AG10803 (cell line): ENCODE data around the gene TTC21A.

Experiments used
- DNase-seq: peaks from one replicate; pipeline ENCODE4 v3.0.0; 2010; ENCODE audit warnings: low read depth
- H3K4me3 ChIP-seq: 2 replicates; pipeline ENCODE4 v1.5.1; 2011; ENCODE audit warnings: mild to moderate bottlenecking, low read length, control low read depth
- TF ChIP-seq, protein P1 (sequence below): conservative IDR thresholded peaks from 2 replicates; pipeline ENCODE4 v1.5.1; 2011; ENCODE audit warnings: mild to moderate bottlenecking, low read length, control low read depth, inconsistent platforms

TTC21A gene

GRCh38 chr3:39146083-39146501 is 38.6 kb downstream of the TTC21A start:
- peak; percentile 48 for DNase-seq
- no peak overlapping the region for H3K4me3 ChIP-seq
- TF ChIP-seq, protein P1, sequence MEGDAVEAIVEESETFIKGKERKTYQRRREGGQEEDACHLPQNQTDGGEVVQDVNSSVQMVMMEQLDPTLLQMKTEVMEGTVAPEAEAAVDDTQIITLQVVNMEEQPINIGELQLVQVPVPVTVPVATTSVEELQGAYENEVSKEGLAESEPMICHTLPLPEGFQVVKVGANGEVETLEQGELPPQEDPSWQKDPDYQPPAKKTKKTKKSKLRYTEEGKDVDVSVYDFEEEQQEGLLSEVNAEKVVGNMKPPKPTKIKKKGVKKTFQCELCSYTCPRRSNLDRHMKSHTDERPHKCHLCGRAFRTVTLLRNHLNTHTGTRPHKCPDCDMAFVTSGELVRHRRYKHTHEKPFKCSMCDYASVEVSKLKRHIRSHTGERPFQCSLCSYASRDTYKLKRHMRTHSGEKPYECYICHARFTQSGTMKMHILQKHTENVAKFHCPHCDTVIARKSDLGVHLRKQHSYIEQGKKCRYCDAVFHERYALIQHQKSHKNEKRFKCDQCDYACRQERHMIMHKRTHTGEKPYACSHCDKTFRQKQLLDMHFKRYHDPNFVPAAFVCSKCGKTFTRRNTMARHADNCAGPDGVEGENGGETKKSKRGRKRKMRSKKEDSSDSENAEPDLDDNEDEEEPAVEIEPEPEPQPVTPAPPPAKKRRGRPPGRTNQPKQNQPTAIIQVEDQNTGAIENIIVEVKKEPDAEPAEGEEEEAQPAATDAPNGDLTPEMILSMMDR, result peak; percentile 21

- peak; percentile 99 for DNase-seq
- H3K4me3 ChIP-seq, result peak overlapping the region; percentile 41
- TF ChIP-seq, protein P1, result peak; percentile 15; the same call in 1 of the 2 replicates
These were observed 39.4 kb downstream of the TTC21A start for GRCh38 chr3:39146611-39147591.

- peak overlapping the region; percentile 41 for H3K4me3 ChIP-seq
- TF ChIP-seq, protein P1, result no peak
- peak; percentile 45 for DNase-seq
These were observed 40.4 kb downstream of the TTC21A start for GRCh38 chr3:39147711-39148434.

GRCh38 chr3:39148435-39149058 is 41.1 kb downstream of the TTC21A start:
- peak overlapping the region; percentile 20 for H3K4me3 ChIP-seq
- TF ChIP-seq, protein P1, result no peak
- DNase-seq, result peak; percentile 33

- TF ChIP-seq, protein P1, result no peak
- DNase-seq, result no peak
- no peak overlapping the region for H3K4me3 ChIP-seq
These were observed 41.6 kb downstream of the TTC21A start for GRCh38 chr3:39149059-39149455.

DNA sequence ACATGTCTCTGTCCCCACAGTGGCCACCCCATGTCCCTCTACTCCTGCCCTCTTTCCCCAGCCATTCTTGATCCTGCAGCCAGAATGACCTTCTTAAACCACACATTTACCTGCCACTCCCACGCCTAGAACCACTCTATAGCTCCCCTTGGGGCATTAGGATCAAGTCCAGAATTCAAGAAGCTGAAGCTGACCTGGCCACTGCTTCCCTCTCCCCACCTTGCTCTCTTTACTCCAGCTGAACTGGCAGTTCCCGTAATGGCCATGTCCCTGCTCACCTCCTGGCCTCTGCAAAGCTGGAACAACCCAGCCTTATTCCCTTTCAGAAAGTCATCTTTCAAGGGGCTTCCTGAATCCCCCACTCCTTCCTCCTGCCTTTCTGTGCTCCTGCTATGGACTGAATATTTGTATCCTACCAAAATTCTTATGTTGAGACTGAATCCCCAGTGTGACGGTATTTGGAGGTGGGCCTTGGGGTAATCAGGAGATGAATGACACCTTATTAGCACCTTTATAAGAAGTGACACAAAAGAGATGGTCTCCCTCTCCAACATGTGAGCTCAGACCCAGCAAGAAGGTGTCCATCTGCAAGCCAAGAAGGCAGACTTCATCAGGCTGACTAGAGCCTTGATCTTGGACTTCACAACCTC is 42.1 kb downstream of the TTC21A start:
- no peak overlapping the region for H3K4me3 ChIP-seq
- no peak for DNase-seq
- TF ChIP-seq, protein P1, result no peak
